Measurements from ENCODE around the gene PRPF18.

The PRPF18 gene

DNA sequence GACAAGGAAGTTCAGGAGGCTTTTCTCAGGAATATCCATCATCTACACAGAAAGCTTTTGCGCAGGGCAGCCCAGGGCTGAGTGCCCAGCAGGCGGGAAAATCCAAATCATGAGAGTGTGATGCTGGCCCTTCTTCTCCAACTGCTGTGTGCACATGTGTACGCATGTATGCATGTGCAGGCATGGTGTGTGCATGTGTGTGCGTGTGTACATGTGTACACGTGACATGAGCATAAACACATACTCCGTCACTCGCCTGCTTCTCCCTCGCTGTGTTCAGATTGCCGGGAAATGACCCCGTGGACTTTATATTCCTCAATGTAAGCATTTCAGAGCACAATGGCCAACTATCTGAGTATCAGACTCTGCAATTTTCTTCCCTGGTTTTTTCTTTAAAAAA lies 85.1 kb downstream of the PRPF18 start:
- no peak for FAIRE-seq

DNA sequence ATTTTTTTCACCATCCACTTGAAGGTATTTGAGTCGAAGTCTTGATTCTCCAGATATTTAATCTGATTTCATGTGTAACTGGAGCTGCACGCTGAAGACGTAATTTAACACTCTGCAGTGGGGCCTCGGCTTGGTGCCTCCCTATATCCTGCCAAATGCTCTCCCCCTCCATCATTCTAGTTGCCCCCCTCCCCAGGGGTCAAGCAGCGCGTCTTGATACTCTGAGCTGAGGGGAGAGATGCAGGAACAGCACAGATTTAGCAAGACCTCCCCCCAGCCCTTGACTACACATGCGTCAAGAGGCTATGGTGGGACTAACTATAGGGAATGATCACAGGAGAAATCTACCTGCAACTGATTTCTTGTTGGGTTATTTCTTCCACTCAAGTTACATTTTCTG lies 85.8 kb downstream of the PRPF18 start:
- no peak for FAIRE-seq

DNA sequence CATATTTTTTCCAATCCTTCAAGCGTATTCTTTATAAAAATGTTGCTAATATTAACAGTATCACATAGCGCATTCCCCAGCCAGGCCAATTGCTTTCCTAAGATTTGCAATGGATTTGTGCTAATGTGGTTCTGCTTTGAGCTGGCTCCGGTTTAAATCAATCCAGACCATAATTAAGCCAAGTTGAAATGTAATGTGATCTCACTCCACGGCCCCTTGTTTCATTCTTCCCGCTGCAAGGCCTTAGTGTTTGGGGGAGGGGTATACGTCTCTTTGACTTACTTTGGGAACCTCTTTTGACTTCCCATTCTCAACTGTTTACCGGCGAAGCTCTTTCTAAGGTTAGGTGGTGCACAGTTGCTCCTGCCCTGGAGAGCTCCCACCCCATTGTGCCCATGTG lies 86.4 kb downstream of the PRPF18 start:
- no peak for FAIRE-seq

DNA sequence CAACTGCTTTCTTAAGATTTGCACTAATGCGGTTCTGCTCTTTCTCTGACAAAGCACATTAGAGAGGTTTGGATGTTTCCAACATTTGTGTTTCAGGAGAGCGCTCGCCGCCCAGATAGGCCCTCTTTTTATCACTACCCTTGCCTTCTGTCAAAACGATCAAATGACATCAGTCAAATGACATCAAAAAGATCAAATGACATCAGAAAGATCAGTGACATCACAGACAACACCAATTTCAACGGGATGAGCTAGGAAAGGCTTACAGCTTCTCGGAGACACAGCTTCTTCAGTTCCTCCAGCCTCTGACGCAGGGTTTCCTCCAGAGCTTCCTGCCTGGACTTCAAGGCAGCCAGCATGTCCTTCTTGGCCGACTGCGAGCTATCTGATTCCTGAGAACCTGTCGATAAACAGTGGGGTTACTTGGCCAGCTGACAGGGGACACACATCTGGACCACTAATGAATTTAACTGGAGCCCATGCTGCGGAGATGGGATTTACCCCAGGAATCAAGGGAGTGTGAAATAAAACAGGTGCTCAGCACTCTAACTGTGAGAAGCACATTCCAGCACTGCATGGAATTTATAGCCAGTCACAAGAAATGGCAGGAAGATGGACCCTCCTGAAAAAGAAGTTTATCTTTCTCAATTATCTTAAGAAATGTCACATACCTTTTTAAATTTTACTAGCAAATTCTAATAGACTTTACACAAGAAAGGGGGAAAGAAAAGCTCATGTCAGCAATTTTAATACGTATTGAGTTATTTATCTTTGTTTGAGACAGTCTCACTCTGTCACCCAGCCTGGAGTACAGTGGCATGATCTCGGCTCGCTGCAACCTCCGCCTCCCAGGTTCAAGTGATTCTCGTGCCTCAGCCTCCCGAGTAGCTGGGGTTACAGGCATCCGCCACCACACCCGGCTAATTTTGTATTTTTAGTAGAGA lies 88.2 kb downstream of the PRPF18 start:
- FAIRE-seq, result no peak

DNA sequence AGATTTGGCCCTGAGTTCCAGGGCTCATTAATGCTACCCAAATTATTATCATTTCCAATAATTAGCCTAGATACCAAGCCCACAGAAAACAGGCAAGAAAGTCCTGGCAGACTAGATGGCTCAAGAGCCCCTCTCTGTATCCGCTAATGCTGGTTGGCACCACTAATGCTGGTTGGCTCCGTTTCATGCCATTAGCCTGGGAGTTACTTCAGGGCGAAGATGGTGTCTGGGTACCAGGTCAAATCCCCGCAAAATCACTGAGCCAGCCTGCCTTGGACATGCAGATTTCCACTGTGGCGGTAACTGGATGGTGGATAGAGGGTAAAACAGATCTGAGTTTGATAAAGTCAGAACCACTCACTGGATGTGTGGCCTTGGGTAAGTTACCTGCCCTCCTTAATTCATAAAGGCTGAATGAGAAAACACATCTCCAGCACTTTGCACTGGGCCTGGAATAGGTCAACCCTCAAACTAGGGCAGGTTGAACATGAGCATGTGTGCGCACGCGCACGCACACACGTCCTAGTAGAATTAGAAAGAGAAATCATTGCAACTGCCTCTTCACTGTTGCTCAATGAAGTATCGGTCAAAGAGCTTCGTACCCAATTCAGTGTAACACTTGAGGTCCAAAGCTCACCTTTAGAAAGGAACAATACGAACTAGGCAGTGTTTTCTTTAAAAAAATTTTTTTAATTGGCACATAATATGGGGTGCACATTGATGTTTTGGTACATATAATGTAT lies 91.5 kb downstream of the PRPF18 start:
- FAIRE-seq, result no peak

Measured in islet of Langerhans (tissue), 1 donor.